22Rv1 (cell line): ENCODE results near the gene RUNX2.

Experiments used
- CTCF ChIP-seq: fragments of 450-650 bp; IDR thresholded peaks from 2 replicates; pipeline ENCODE4 v1.5.1; 2017; ENCODE audit warnings: mild to moderate bottlenecking
- ZFX ChIP-seq: fragments of 450-650 bp; IDR thresholded peaks from 2 replicates; pipeline ENCODE4 v1.6.1; 2017; ENCODE audit warnings: antibody characterized with exemption, borderline replicate concordance

- TF ChIP-seq CTCF (no peak), ZFX (no peak)
Observed at GRCh38 chr6:45483021-45483420, 154.9 kb downstream of the RUNX2 start.
